ENCODE results near the gene DLG2.

DNA sequence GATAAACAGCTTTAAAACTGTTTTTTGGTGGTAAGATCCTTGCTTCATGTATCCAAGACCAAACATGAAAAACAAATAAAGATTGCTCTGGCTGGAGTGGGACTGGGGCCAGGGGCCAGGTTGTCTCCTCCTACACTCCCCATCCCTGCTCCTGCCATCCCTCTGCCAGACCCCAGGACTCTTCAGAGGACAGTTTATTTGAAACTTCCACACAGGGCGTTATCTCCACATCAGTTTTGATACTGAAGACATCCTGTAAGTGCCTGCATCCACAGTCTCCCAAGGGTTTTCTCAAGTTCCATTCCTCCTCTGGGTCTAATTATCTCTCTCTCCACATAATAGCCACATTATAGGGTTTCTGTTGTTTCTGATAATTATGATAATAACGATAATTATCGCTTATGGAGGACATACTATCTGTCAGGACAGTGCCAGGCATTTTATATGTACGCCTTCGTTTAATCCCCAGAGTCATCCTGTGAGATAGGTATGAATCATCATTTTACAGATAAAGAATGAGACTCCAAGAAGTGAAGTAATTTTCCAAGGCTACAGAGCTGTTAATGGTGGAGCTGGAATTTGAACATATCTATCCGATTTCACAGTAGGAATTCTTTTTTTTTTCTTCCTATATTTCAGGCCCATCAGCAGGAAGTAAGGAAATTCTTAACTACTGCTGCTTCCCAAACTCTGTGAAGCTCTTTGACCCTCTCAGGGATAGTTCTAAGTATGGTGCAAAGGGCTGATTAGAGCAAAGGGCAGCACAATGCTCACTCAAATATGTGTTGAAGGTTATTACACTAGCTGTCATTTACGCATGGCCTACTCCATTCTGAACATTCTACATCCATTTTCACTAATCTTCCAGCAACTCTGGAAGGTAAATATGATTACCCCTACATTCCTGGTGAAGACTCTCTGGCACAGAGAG, 1852.9 kb downstream of the DLG2 start:
- TF ChIP-seq POLR2A (IDR thresholded peaks at IDR 0.05; ENCODE audit: low read depth, low read length), result no peak
- no peak for TF ChIP-seq TAF1 (IDR thresholded peaks at IDR 0.05; ENCODE audit: low read depth, low read length)

All from GM12891 (cell line).